GM12873 (cell line): ENCODE data around the gene ABCC6.

Experiments
- TF ChIP-seq, protein P1 (sequence below): IDR thresholded peaks from 2 replicates; pipeline ENCODE4 v1.5.1; 2012; ENCODE audit warnings: low read depth, mild to moderate bottlenecking, moderate library complexity, low read length, control low read depth; ENCODE audit not compliant: insufficient read depth; ENCODE audit errors: missing control alignments

The ABCC6 gene

DNA sequence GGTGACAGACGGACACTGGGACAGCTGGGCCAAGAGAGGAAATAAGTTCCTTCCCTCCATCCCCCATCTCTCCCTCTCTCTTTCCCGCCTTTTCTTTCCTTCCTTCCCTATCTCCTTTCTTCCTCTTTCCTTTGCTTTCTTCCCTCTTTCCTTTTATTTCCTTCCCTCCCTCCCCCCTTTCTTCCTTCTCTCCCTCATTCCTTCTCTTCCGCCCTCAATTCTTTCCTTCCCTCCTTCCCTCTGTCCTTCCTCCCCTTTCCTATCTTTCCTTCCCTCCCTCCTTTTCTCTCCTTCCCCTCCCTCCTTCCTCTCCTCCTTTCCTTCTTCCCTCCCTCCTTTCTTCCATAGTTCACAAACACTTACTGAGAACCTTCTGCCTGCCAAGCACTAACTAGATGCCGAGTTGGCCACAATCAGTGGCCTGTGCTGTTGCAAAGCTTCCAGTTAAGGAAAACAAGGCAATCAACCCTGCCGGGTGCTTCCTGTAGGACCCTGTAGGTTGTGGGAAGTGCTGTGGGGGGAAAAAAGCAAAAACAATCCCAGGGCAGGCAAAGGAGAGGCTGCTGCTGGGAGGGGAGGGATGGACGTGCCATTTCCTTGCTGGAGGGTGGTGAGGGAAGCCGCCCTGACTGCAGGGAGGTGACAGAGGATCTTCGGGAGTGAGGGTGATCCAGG is 31.7 kb downstream of the ABCC6 start:
- TF ChIP-seq, protein P1, sequence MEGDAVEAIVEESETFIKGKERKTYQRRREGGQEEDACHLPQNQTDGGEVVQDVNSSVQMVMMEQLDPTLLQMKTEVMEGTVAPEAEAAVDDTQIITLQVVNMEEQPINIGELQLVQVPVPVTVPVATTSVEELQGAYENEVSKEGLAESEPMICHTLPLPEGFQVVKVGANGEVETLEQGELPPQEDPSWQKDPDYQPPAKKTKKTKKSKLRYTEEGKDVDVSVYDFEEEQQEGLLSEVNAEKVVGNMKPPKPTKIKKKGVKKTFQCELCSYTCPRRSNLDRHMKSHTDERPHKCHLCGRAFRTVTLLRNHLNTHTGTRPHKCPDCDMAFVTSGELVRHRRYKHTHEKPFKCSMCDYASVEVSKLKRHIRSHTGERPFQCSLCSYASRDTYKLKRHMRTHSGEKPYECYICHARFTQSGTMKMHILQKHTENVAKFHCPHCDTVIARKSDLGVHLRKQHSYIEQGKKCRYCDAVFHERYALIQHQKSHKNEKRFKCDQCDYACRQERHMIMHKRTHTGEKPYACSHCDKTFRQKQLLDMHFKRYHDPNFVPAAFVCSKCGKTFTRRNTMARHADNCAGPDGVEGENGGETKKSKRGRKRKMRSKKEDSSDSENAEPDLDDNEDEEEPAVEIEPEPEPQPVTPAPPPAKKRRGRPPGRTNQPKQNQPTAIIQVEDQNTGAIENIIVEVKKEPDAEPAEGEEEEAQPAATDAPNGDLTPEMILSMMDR: no peak

DNA sequence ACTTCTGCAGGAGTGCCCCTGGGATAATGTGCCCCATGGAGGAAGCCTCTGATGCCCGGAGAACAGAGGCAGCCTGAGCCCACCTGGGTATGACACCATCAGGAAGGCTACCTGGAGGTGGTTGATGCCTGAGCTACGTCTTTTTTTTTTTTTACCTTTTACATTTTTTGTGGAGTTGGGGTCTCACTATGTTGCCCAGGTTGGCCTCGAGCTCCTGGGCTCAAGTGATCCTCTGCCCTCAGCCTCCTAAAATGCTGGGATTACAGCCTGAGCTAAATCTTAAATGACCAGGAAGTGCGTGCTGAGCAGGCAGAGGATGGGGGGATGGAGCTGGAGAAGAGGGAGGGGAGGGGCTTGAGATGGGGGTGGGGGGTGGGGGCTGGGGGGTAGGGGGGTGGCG is 32.7 kb downstream of the ABCC6 start:
- TF ChIP-seq, protein P1: no peak

DNA sequence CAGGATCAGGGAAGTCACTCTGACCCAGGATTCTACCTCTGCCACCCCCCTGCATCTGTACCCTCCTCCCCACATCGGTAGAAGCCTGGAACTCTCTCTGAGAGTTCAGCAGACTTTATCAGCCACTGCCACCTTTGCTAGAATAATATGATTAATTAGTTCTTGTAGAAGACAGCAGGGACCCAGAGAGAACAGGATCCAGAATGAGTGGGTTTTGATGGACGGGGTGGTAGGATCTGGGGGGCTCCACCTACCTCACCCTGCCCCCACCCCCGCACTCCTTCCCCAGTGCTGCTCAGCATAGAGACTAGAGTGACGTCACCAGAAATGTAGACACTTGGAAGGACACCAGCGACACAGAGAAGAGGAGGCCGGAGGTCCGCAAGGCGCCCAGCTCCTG is 33.5 kb downstream of the ABCC6 start:
- TF ChIP-seq, protein P1: no peak

DNA sequence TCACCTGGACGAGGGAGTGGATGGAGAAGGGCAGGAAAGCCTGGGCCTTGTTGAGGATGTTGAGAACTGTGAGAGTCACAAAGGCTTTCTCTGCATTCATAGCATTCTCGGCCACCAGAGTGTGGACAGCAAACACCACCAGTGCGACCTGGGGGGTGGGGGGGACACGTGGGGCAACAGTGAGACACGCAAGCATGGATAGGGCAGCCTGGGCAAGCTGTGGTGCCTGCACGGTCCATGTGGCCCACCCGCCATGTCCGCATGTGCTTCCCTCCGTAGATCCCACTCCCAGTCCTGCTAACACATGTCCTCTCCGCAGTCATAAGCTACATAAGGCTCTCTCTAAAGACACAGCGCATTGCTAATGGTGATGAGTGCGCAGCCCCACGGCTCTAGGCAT is 34.5 kb downstream of the ABCC6 start:
- TF ChIP-seq, protein P1: no peak

DNA sequence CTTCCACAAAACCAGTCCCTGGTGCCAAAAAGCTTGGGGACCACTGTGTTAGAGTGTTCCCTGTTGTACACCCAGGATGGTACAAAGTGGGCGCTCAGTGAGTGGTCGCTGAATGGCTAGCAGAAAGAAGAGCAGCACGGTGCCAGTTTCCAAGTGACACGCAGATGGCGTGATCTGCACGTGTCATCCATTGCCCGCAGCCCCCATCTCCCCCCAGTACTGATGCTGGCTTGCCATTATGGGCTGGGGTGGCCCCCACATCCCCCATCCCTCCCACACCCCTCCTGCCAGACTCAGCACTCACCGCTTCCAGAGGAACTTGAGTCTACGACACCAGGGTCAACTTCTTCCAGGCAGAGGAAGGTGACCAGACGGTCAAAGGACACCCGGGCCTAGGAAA is 36.5 kb downstream of the ABCC6 start:
- TF ChIP-seq, protein P1: no peak

DNA sequence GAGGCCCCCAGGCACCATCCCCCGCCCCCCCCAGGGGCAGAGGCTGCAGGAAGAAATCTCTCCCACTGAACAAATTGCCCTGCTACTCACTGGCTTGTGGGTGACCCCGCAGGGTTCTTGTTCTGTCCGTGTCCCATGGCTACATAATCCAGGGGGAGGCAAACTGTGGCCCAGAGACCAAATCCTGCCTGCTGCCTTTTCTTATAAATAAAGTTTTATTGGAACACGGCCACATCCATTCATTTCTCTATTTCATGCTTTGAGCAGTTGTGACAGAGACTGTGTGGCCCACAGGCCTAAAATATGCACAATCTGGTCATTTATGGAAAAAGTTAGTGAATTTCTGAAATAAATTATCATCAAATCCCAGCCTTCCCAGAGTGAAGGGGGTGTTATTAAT is 38.2 kb downstream of the ABCC6 start:
- TF ChIP-seq, protein P1: no peak

DNA sequence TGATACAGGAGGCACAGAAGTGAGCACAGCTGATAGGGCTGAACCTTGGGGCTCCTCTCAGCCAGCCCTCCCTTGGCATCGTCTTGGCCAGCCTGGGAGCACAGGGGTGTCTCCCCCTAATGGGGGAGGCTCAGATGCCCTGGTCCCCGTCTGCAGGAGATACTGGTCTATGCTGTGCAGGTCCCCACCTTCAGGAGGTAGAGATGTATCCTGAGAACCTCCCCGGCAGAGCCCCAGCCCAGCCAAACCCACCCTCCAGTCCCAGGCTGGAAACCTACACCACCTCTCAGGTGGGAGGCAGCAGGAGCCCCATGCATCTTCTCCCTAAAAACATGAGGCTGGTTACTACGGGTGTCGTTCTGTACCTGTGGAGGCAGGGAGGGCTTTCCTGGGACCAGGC is 38.7 kb downstream of the ABCC6 start:
- TF ChIP-seq, protein P1: no peak
